Measurements from ENCODE around the gene ANXA10. TPM values are rescaled to one million over a fixed set of nuclear protein-coding genes. Genes with fewer than 3 reads are reported as not detected.

Gene ANXA10
- total and polyA plus RNA-seq, 2 donors: 0.19 to 0.34 TPM

GRCh38 chr4:168074861-168075260 lies 17.5 kb upstream of the ANXA10 start:
- no peaks in the 10 kb centered on the region for H3K9me3 ChIP-seq (ENCODE audit: control insufficient read depth in 2 of 2, insufficient read depth in 1 of 2, low read length in 1 of 2)
- H3K27me3 ChIP-seq (ENCODE audit: control insufficient read depth in 2 of 2, insufficient read depth in 1 of 2, low read length in 1 of 2): no peaks in the 10 kb centered on the region
- no peaks in the 10 kb centered on the region for H3K4me1 ChIP-seq (ENCODE audit: control insufficient read depth in 2 of 2, insufficient read depth in 2 of 2, low read length in 2 of 2)
- no peak overlapping the region for H3K4me3 ChIP-seq (ENCODE audit: low read length in 2 of 2)
- 98% methylated on average over 4 of the region's 4 CpGs for WGBS
- no peak overlapping the region for H3K27ac ChIP-seq (ENCODE audit: low read depth in 1 of 2, low read length in 1 of 2)
- no peak for DNase-seq (ENCODE audit: low read depth in 6 of 9, low spot score in 9 of 9)
- H3K36me3 ChIP-seq (ENCODE audit: control insufficient read depth in 2 of 2, insufficient read depth in 2 of 2, low read length in 1 of 2): no peaks in the 10 kb centered on the region

- Histone ChIP-seq H3K4me1 (ENCODE audit: control insufficient read depth in 2 of 2, insufficient read depth in 2 of 2, low read length in 2 of 2) (no peaks in the 10 kb centered on the region), H3K27ac (ENCODE audit: low read depth in 1 of 2, low read length in 1 of 2) (no peak overlapping the region), H3K4me3 (ENCODE audit: low read length in 2 of 2) (no peak overlapping the region), H3K9me3 (ENCODE audit: control insufficient read depth in 2 of 2, insufficient read depth in 1 of 2, low read length in 1 of 2) (no peaks in the 10 kb centered on the region), H3K27me3 (ENCODE audit: control insufficient read depth in 2 of 2, insufficient read depth in 1 of 2, low read length in 1 of 2) (no peaks in the 10 kb centered on the region), H3K36me3 (ENCODE audit: control insufficient read depth in 2 of 2, insufficient read depth in 2 of 2, low read length in 1 of 2) (no peaks in the 10 kb centered on the region)
- WGBS: 22% methylated on average over 2 of the region's 2 CpGs
- DNase-seq (ENCODE audit: low read depth in 6 of 9, low spot score in 9 of 9): peak in 7 of 9 donors; percentile 9 to 55 (median 23)
Observed at GRCh38 chr4:168076989-168077725, 15.2 kb upstream of the ANXA10 start.

DNA sequence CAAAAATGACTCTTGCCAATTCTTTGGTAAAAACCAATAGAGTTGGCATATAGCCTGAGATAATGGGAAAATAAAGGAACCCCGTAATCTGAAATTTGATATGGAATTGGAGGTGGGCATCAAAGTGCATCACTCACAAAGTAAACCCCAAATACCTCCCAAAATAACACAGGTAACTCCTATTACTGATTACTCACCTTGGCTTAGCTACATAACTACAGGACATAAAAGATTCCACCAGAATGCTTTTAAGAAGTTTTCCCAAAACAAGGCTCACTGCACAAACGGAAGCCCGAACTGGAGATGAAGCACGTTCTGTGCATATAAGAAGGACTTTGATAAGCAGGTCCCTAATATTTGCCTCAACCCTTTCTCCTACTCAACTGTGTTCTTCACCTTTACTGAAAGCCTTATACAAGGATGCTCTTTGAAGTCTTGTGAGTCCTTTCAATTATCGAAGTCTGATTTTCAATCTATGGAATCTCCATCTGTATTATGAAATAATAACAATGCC lies 14.6 kb upstream of the ANXA10 start:
- H3K27ac ChIP-seq (ENCODE audit: low read depth in 1 of 2, low read length in 1 of 2): no peak overlapping the region
- no peaks in the 10 kb centered on the region for H3K27me3 ChIP-seq (ENCODE audit: control insufficient read depth in 2 of 2, insufficient read depth in 1 of 2, low read length in 1 of 2)
- no peak overlapping the region for H3K4me3 ChIP-seq (ENCODE audit: low read length in 2 of 2)
- 92% methylated on average over 5 of the region's 5 CpGs for WGBS
- no peak for DNase-seq (ENCODE audit: low read depth in 6 of 9, low spot score in 9 of 9)
- no peaks in the 10 kb centered on the region for H3K36me3 ChIP-seq (ENCODE audit: control insufficient read depth in 2 of 2, insufficient read depth in 2 of 2, low read length in 1 of 2)
- H3K9me3 ChIP-seq (ENCODE audit: control insufficient read depth in 2 of 2, insufficient read depth in 1 of 2, low read length in 1 of 2): no peaks in the 10 kb centered on the region
- no peaks in the 10 kb centered on the region for H3K4me1 ChIP-seq (ENCODE audit: control insufficient read depth in 2 of 2, insufficient read depth in 2 of 2, low read length in 2 of 2)

DNA sequence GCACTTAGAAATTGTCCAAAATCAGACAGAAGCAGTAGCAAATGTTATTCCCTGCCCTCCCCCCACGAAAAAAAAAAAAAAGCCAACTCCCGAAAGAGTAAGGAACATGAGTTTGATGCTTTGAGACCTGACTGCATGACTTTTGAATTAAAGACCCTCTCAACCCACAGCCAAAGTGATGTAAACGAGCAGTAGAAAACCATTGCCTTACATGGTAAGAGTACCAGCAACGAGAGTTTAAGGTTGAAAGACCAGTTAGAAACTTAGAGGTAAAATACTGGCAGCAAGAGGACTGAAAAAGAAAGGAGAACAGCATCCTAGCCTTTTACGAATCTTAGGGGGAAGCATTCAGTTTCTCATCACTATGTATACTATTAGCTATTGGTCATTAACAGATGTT lies 10.0 kb upstream of the ANXA10 start:
- no peak overlapping the region for H3K4me3 ChIP-seq (ENCODE audit: low read length in 2 of 2)
- H3K9me3 ChIP-seq (ENCODE audit: control insufficient read depth in 2 of 2, insufficient read depth in 1 of 2, low read length in 1 of 2): no peaks in the 10 kb centered on the region
- no peaks in the 10 kb centered on the region for H3K36me3 ChIP-seq (ENCODE audit: control insufficient read depth in 2 of 2, insufficient read depth in 2 of 2, low read length in 1 of 2)
- no peaks in the 10 kb centered on the region for H3K4me1 ChIP-seq (ENCODE audit: control insufficient read depth in 2 of 2, insufficient read depth in 2 of 2, low read length in 2 of 2)
- no peak for DNase-seq (ENCODE audit: low read depth in 6 of 9, low spot score in 9 of 9)
- WGBS: 85% methylated on average over 5 of the region's 5 CpGs
- no peaks in the 10 kb centered on the region for H3K27me3 ChIP-seq (ENCODE audit: control insufficient read depth in 2 of 2, insufficient read depth in 1 of 2, low read length in 1 of 2)
- H3K27ac ChIP-seq (ENCODE audit: low read depth in 1 of 2, low read length in 1 of 2): no peak overlapping the region

DNA sequence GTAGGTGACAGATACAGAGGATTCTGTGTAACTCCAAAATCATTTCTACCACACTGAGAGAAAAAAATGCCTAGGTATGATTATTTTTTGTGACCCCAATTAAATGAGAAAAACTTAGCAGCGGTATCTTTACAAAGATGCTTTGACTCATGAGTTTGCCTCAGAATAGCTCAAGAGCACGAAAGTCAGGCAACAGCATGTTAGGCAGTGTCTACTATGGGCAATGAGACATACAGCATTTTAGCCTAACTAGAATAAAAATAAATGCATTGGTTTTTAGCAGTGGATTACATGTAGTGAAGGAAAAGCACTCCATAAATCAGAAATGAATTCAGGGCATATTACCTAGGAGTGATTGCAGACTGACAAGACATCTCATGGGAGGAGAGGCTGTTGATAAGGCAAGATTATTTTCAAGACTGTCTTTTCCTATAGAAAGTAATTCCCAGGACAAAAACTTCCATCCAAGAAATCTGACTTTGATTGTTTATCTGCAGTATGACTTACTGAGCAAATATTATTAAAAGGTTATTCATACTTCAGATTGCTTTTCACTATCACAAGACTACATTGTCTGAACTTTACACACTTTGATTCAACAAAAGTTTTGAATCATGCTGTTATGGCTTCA lies 3.6 kb downstream of the ANXA10 start:
- DNase-seq (ENCODE audit: low read depth in 6 of 9, low spot score in 9 of 9): no peak
- no peaks in the 10 kb centered on the region for H3K27me3 ChIP-seq (ENCODE audit: control insufficient read depth in 2 of 2, insufficient read depth in 1 of 2, low read length in 1 of 2)
- 89% methylated on average over 2 of the region's 2 CpGs for WGBS

GRCh38 chr4:168096407-168096784 lies 4.1 kb downstream of the ANXA10 start:
- no peak for DNase-seq (ENCODE audit: low read depth in 6 of 9, low spot score in 9 of 9)

More for the DNA sequence above, 3.6 kb downstream of the ANXA10 start:
- H3K9me3 ChIP-seq (ENCODE audit: control insufficient read depth in 2 of 2, insufficient read depth in 1 of 2, low read length in 1 of 2): no peaks in the 10 kb centered on the region
- no peaks in the 10 kb centered on the region for H3K4me1 ChIP-seq (ENCODE audit: control insufficient read depth in 2 of 2, insufficient read depth in 2 of 2, low read length in 2 of 2)
- H3K4me3 ChIP-seq (ENCODE audit: low read length in 2 of 2): no peak overlapping the region
- no peak overlapping the region for H3K27ac ChIP-seq (ENCODE audit: low read depth in 1 of 2, low read length in 1 of 2)
- no peaks in the 10 kb centered on the region for H3K36me3 ChIP-seq (ENCODE audit: control insufficient read depth in 2 of 2, insufficient read depth in 2 of 2, low read length in 1 of 2)

GRCh38 chr4:168097161-168097560 lies 4.8 kb downstream of the ANXA10 start:
- Histone ChIP-seq H3K27me3 (ENCODE audit: control insufficient read depth in 2 of 2, insufficient read depth in 1 of 2, low read length in 1 of 2) (no peaks in the 10 kb centered on the region), H3K36me3 (ENCODE audit: control insufficient read depth in 2 of 2, insufficient read depth in 2 of 2, low read length in 1 of 2) (no peaks in the 10 kb centered on the region), H3K27ac (ENCODE audit: low read depth in 1 of 2, low read length in 1 of 2) (no peak overlapping the region), H3K4me3 (ENCODE audit: low read length in 2 of 2) (no peak overlapping the region), H3K4me1 (ENCODE audit: control insufficient read depth in 2 of 2, insufficient read depth in 2 of 2, low read length in 2 of 2) (no peaks in the 10 kb centered on the region), H3K9me3 (ENCODE audit: control insufficient read depth in 2 of 2, insufficient read depth in 1 of 2, low read length in 1 of 2) (no peaks in the 10 kb centered on the region)
- WGBS: 95% methylated on average over 2 of the region's 2 CpGs
- DNase-seq (ENCODE audit: low read depth in 6 of 9, low spot score in 9 of 9): no peak

More at GRCh38 chr4:168096407-168096784, 4.1 kb downstream of the ANXA10 start:
- Histone ChIP-seq H3K27ac (ENCODE audit: low read depth in 1 of 2, low read length in 1 of 2) (no peak overlapping the region), H3K36me3 (ENCODE audit: control insufficient read depth in 2 of 2, insufficient read depth in 2 of 2, low read length in 1 of 2) (no peaks in the 10 kb centered on the region), H3K9me3 (ENCODE audit: control insufficient read depth in 2 of 2, insufficient read depth in 1 of 2, low read length in 1 of 2) (no peaks in the 10 kb centered on the region), H3K4me1 (ENCODE audit: control insufficient read depth in 2 of 2, insufficient read depth in 2 of 2, low read length in 2 of 2) (no peaks in the 10 kb centered on the region), H3K4me3 (ENCODE audit: low read length in 2 of 2) (no peak overlapping the region), H3K27me3 (ENCODE audit: control insufficient read depth in 2 of 2, insufficient read depth in 1 of 2, low read length in 1 of 2) (no peaks in the 10 kb centered on the region)
- WGBS: 95% methylated on average over 1 of the region's 1 CpG

DNA sequence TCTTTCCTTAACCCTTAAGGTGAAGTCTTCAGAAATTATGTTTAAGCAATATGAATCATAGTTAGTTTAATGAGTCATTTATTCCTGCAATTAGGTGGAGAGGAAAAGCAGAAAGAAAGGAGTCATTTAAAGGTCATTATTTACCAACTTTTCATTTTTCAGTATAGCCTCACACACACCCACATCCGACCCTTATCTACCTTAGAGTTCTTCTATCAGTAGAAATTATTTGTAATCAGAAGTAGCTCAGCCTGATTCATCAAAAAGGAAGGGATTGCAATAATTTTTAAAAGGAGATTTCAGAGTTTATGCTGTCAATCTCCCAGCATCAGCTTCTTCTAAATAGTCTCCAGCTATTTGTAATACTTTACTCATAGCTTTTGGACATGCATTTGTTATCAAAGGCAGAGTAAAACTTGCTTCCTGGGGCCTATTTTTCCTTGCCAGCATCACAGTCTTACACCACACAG lies 5.9 kb downstream of the ANXA10 start:
- DNase-seq (ENCODE audit: low read depth in 6 of 9, low spot score in 9 of 9): no peak
- H3K27ac ChIP-seq (ENCODE audit: low read depth in 1 of 2, low read length in 1 of 2): no peak overlapping the region
- H3K4me1 ChIP-seq (ENCODE audit: control insufficient read depth in 2 of 2, insufficient read depth in 2 of 2, low read length in 2 of 2): no peaks in the 10 kb centered on the region
- no peak overlapping the region for H3K4me3 ChIP-seq (ENCODE audit: low read length in 2 of 2)
- WGBS: 88% methylated on average over 1 of the region's 1 CpG
- no peaks in the 10 kb centered on the region for H3K27me3 ChIP-seq (ENCODE audit: control insufficient read depth in 2 of 2, insufficient read depth in 1 of 2, low read length in 1 of 2)
- H3K36me3 ChIP-seq (ENCODE audit: control insufficient read depth in 2 of 2, insufficient read depth in 2 of 2, low read length in 1 of 2): no peaks in the 10 kb centered on the region
- no peaks in the 10 kb centered on the region for H3K9me3 ChIP-seq (ENCODE audit: control insufficient read depth in 2 of 2, insufficient read depth in 1 of 2, low read length in 1 of 2)

- DNase-seq (ENCODE audit: low read depth in 6 of 9, low spot score in 9 of 9): no peak
- Histone ChIP-seq H3K4me1 (ENCODE audit: control insufficient read depth in 2 of 2, insufficient read depth in 2 of 2, low read length in 2 of 2) (no peaks in the 10 kb centered on the region), H3K9me3 (ENCODE audit: control insufficient read depth in 2 of 2, insufficient read depth in 1 of 2, low read length in 1 of 2) (no peaks in the 10 kb centered on the region), H3K36me3 (ENCODE audit: control insufficient read depth in 2 of 2, insufficient read depth in 2 of 2, low read length in 1 of 2) (no peaks in the 10 kb centered on the region), H3K4me3 (ENCODE audit: low read length in 2 of 2) (no peak overlapping the region), H3K27me3 (ENCODE audit: control insufficient read depth in 2 of 2, insufficient read depth in 1 of 2, low read length in 1 of 2) (no peaks in the 10 kb centered on the region), H3K27ac (ENCODE audit: low read depth in 1 of 2, low read length in 1 of 2) (no peak overlapping the region)
- 98% methylated on average over 3 of the region's 3 CpGs for WGBS
Observed at GRCh38 chr4:168099195-168099594, 6.9 kb downstream of the ANXA10 start.

Measured in thymus (tissue), 11 donors.